ENCODE data around the gene TUBGCP2. TPM values are rescaled to one million over a fixed set of nuclear protein-coding genes. Genes with fewer than 3 reads are reported as not detected.
A peak's percentile ranks its signal among the peaks of the same experiment; 100 is the strongest.

The TUBGCP2 gene
- total and polyA plus RNA-seq, 2 of the 13 experiments (the other 11 are each of a cell fraction or from before 2014, with no cell fraction given): 21.3 to 34.5 TPM

DNA sequence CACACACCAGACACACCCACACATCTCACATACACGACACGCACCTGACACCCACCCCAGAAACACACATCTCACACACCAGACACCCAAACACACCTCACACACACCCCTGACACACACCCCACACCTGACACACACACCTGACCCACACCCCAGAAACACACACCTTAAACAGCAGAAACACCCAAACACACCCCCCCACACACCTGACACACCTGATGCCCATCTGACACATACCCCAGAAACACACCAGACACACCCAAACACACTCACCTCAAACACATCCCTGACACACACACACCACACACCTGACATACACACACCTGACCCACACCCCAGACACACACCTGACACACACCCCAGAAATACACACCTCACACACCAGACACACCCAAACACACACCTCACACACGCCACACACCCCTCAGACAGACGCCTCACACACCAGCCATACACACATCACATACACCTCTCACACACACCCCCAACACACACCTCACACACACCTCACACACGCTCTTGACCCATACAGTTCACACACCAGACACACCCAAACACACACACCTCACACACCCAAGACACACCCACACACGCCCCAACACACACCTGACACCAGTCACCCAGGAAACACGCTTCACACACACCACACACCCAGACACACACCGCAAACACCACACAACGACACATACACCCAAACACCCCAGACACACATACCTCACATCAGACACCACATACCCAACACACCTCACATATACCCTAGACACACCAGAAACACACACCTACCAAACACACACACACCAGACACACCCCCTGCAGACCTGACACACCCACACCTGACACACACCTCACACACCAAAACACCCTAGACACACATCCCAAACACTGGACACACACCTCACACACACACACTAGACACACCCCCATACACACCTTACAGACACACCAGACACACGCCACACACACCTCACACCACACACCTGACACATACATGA, 29.7 kb upstream of the TUBGCP2 start:
- 61% methylated on average over 10 of the region's 10 CpGs for WGBS (ENCODE audit: low lambda C conversion rate)

DNA sequence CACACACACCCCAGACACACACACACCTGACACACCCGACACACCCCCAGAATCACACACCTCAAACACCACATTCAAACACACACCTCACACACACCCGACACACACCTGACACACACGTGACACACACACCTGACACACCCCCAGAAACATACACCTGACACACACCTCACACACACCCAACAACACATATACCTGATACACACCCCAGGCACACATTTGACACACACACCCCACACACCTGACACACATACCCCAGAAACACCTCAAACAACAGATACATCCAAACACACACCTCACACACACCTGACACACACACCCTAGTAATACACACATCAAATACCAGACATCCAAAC, 28.7 kb upstream of the TUBGCP2 start:
- in situ Hi-C loops (cut with HindIII; ENCODE audit: extremely low pct_ligation_motif_present, low pct_unique_long_range_greater_than_20kb) (no loop called here), intact Hi-C loops (cut with micrococcal nuclease; ENCODE audit: unreplicated experiment) (no loop called here)
- no peak overlapping the region for H3K4me3 ChIP-seq (replicated peaks in 1 of 3; ENCODE audit: insufficient read depth in 1 of 3, low read depth in 2 of 3, low read length in 3 of 3)
- H3K4me2 ChIP-seq (ENCODE audit: low read depth, low read length): no peak overlapping the region
- H3K27me3 ChIP-seq (ENCODE audit: control insufficient read depth in 1 of 2, insufficient read depth in 2 of 2, low read length in 2 of 2): peaks cover 4 to 52% of the 10 kb centered on the region in 2 experiments; a peak in 4 of 5 replicates
- TF ChIP-seq, protein P1, sequence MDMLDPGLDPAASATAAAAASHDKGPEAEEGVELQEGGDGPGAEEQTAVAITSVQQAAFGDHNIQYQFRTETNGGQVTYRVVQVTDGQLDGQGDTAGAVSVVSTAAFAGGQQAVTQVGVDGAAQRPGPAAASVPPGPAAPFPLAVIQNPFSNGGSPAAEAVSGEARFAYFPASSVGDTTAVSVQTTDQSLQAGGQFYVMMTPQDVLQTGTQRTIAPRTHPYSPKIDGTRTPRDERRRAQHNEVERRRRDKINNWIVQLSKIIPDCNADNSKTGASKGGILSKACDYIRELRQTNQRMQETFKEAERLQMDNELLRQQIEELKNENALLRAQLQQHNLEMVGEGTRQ (IDR thresholded peaks at IDR 0.05; ENCODE audit: low read depth, low read length): peak; percentile 18; the same call in 1 of the 2 replicates
- TF ChIP-seq, protein P1 (CRISPR knock-in tag; IDR thresholded peaks at IDR 0.05; ENCODE audit: borderline replicate concordance): no peak
- TF ChIP-seq, protein P2, sequence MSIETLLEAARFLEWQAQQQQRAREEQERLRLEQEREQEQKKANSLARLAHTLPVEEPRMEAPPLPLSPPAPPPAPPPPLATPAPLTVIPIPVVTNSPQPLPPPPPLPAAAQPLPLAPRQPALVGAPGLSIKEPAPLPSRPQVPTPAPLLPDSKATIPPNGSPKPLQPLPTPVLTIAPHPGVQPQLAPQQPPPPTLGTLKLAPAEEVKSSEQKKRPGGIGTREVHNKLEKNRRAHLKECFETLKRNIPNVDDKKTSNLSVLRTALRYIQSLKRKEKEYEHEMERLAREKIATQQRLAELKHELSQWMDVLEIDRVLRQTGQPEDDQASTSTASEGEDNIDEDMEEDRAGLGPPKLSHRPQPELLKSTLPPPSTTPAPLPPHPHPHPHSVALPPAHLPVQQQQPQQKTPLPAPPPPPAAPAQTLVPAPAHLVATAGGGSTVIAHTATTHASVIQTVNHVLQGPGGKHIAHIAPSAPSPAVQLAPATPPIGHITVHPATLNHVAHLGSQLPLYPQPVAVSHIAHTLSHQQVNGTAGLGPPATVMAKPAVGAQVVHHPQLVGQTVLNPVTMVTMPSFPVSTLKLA (IDR thresholded peaks at IDR 0.05): peak; percentile 45
- TF ChIP-seq ZNF720 (CRISPR knock-in tag; IDR thresholded peaks at IDR 0.05): no peak
- no peak overlapping the region for H3K9ac ChIP-seq (ENCODE audit: insufficient read depth, low read depth, low read length)
- H3K79me2 ChIP-seq (ENCODE audit: insufficient read depth, low read length): no peaks in the 10 kb centered on the region
- FAIRE-seq: no peak
- WGBS (ENCODE audit: low lambda C conversion rate): 63% methylated on average over 3 of the region's 3 CpGs
- no peak for DNase-seq (ENCODE audit: low spot score)
- H4K20me1 ChIP-seq (ENCODE audit: insufficient read depth, low read length): no peaks in the 10 kb centered on the region
- H3K36me3 ChIP-seq (replicated peaks in 1 of 2; ENCODE audit: control insufficient read depth in 1 of 2, insufficient read depth in 2 of 2, low read length in 2 of 2): no peaks in the 10 kb centered on the region
- peaks cover 21% of the 10 kb centered on the region for H3K4me1 ChIP-seq (ENCODE audit: insufficient read depth, low read length)
- H2AFZ ChIP-seq (ENCODE audit: low read length): no peak overlapping the region
- H3K27ac ChIP-seq (ENCODE audit: extremely low read length, insufficient read depth, low read length): no peak overlapping the region
- POLR2A ChIA-PET: interaction anchor here (2.2 kb wide), 1 partner anchor 10 kb away, joined by 8 read pairs; the partner anchor contains the start of gene PRAP1
- no TSS peak for BruUV-seq (replicated peaks)
- CTCF ChIA-PET (ENCODE audit: low intra/inter-chr PET ratio, low total read pairs): no interaction called here
- no peaks in the 10 kb centered on the region for H3K9me3 ChIP-seq (ENCODE audit: low read length)
- ATAC-seq: no peak

More for the DNA sequence above, 29.7 kb upstream of the TUBGCP2 start:
- ChIA-PET POLR2A (interaction anchor here (2.2 kb wide), 1 partner anchor 9 kb away, joined by 8 read pairs; the partner anchor contains the start of gene PRAP1), CTCF (ENCODE audit: low intra/inter-chr PET ratio, low total read pairs) (no interaction called here)
- no TSS peak for BruUV-seq (replicated peaks)
- in situ Hi-C loops (cut with HindIII; ENCODE audit: extremely low pct_ligation_motif_present, low pct_unique_long_range_greater_than_20kb) (no loop called here), intact Hi-C loops (cut with micrococcal nuclease; ENCODE audit: unreplicated experiment) (no loop called here)
- H2AFZ ChIP-seq (ENCODE audit: low read length): no peak overlapping the region
- no peak overlapping the region for H3K4me3 ChIP-seq (replicated peaks in 1 of 3; ENCODE audit: insufficient read depth in 1 of 3, low read depth in 2 of 3, low read length in 3 of 3)
- H3K4me2 ChIP-seq (ENCODE audit: low read depth, low read length): no peak overlapping the region
- no peak overlapping the region for H3K27ac ChIP-seq (ENCODE audit: extremely low read length, insufficient read depth, low read length)
- H3K9ac ChIP-seq (ENCODE audit: insufficient read depth, low read depth, low read length): no peak overlapping the region
- no peak for FAIRE-seq
- H3K4me1 ChIP-seq (ENCODE audit: insufficient read depth, low read length): peaks cover 30% of the 10 kb centered on the region
- peaks cover 4 to 45% of the 10 kb centered on the region in 2 experiments; a peak in 4 of 5 replicates for H3K27me3 ChIP-seq (ENCODE audit: control insufficient read depth in 1 of 2, insufficient read depth in 2 of 2, low read length in 2 of 2)
- no peaks in the 10 kb centered on the region for H3K36me3 ChIP-seq (replicated peaks in 1 of 2; ENCODE audit: control insufficient read depth in 1 of 2, insufficient read depth in 2 of 2, low read length in 2 of 2)
- DNase-seq (ENCODE audit: low spot score): no peak
- H3K79me2 ChIP-seq (ENCODE audit: insufficient read depth, low read length): no peaks in the 10 kb centered on the region
- no peaks in the 10 kb centered on the region for H3K9me3 ChIP-seq (ENCODE audit: low read length)
- no peak for ATAC-seq
- no peak for TF ChIP-seq SP140L (CRISPR knock-in tag; IDR thresholded peaks at IDR 0.05; ENCODE audit: borderline replicate concordance)
- no peaks in the 10 kb centered on the region for H4K20me1 ChIP-seq (ENCODE audit: insufficient read depth, low read length)
